ENCODE data around the gene PSD.
A peak's percentile ranks its signal among the peaks of the same experiment; 100 is the strongest.

PSD gene

DNA sequence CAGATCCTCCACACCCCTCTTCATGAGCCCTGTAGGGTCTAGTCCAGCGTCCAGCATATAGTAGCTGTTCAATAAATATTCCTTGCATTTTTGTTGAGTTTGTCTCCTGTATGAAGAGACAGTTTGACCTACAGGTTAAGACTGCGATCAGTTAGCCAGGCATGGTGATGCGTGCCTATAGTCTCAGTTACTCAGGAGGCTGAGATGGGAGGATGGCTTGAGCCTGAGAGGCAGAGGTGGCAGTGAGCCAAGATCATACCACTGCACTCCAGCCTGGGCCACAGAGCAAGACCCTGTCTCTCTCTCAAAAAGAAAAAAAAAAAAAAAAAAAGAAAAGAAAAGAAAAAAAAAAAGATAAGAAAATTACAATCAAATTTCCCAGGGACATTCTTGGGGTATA lies 18.9 kb upstream of the PSD start:
- no peak for DNase-seq

DNA sequence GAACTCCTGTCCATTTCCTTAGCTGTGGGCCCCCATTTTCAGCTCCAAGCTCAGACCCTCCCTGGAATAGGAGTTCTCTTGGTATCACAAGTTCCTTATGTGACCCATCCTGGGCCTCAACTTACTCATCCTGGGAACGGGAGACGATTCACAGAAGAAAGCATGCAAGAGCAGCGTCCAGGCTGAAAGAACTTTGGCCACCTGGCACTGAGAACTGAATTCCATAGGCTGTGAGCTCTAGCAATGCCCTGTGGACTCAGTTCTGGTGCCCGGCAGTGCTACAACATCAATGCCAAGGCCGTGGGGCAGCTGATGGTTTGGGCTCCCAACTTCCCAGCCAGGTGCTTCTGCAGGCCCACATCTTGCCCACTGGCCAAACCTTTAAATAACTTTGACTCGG lies 17.7 kb upstream of the PSD start:
- no peak for DNase-seq

DNA sequence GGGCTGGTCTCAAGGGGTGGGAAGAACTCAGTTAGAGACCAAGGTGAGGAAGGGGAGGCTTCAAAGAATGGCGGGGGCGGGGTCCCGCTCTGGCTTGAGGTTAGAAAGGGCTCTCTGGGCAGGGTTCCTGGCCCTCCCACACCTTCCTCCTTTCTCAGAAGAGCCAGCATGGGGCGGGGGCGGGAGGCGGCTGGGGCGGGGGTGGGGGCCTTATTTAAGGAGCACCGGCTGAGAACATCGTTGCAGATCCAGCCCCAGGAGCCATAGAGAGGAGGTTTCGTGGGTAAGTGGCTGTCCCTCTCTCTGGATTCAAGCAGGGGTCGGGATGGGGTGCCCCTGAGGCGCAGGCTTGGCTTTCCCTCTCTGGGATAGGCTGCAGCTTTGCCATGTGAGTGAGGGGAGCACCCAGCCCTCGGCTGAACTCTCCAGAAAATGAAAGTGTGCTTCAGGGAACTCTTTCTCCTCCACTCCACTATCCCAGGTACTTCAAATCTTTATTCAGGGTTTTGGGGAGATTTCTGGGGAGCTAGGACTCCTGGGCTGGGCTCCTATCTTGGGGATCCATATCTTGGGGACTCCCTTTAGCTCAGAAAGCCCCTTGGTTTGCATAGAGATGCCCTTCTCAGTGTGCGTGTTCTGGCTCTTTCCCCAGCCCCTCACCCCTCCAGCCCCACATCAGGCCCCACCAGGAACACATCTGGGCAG lies 17.1 kb upstream of the PSD start:
- peak; percentile 11 for DNase-seq

DNA sequence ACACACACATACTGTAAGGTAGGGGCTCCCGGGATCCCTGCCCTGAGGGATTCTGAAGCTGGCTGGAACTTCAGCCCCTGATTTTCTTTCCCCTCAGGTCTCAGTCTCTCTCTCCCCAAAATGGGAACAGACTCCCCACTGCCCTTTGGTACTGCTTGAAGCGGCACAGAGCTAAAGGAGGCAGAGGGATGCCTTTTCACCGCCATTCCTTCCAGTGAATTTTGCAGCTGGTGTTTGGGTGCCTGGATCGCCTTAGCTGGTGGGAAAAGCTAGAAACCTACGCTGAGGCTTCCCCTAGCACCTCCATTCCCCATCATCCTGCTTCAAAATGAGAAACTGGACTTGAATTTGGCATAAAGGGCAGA lies 16.5 kb upstream of the PSD start:
- no peak for DNase-seq

DNA sequence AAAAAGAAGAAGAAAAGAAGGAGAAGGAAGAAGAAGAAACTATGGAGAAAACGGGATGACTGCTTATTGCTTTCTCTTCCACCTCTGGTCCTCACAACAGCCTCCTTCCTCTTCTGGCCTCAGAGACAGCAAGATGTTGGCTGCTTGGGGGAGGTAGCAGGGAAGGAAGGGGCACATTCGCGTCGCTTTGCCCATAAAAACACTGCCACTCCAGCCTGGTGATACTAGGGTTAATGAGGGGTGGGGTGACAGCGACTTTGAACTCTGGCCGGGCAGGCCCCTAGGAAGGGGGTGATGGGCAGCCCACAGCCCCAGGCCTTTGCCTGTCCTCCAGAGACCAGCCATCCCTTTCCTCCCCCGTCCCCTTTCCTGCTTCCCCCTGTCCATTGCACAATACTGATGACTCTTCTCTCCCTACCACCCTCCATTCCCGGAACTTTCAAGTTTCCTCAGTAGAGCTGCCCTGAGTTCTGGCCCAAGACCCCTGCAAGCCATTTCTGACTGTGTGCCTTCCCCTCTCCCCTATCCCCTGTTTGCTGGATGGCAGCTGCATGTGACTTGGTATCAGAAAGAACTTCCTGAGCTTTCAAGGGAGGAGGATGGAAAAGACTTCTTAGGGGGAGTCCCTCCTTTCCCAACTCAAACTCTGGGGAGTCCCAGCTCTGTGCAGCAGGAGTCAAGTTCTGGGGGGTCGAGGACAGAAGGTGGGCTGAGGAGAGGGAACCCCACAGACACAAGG lies 16.0 kb upstream of the PSD start:
- no peak for DNase-seq

DNA sequence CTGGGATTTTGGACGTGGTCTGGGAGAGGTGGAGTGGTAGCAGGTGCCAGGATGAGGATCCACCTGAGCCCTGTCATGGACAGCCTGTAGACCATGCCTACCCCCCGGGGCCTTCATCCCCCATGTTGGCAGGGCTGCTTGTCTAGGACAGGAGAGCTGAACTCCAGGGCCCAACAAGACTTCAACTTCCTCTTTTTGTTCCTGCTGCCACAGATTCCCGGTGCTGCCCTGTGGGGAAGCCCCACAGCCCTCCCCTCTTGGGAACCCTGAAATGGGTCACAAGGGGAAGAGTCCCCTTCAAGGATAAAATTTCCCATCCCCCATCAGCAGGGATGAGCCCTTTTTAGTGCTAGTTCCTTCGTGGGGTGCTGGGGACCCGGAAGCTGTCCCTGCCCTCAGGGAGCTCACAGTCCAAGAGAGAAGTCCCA lies 15.0 kb upstream of the PSD start:
- DNase-seq = no peak

DNA sequence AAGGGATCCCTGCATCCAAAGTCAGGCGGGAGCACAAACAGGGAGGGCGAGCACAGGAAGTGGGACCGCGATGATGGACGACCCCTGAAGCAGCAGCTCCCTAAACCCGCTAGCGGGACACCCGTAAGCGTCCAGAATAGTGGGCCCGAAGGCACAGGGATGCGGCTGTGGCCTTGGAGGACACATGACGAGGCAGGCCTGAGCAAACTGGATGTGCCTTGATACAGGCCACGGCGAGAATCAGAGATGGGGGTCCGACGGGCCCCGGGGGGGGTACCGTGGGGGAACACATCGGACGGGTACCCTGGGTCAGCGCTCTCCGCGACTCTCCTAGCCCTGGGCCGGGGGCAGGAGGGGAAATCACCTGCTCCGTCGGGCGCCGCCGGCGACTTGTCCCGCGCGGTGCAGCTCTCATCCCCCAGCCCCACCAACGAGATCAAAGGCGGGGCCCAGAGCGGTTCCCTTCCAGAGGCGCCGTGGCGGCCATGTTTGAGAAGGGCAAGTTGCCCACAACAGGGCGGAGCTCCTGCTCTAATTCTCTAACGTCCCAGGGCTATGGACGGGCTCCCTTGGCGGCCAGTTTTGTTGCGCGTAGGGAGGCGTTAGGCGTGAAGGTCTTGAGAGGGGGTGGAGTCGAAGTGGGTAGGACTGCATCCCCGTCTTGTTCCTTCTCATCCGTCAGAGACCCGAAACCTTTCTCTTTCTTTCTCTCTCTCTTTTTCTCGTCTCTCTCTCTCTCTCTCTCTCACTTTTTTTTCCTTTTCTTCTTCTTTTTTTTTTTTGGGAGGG lies 13.8 kb upstream of the PSD start, which contains the start of gene CUEDC2:
CUEDC2 (minus strand) TSS at position 413 of the 789 bp plus-strand sequence. CDS start 7,386 bp downstream, outside the sequence.
- DNase-seq = peak; percentile 85

DNA sequence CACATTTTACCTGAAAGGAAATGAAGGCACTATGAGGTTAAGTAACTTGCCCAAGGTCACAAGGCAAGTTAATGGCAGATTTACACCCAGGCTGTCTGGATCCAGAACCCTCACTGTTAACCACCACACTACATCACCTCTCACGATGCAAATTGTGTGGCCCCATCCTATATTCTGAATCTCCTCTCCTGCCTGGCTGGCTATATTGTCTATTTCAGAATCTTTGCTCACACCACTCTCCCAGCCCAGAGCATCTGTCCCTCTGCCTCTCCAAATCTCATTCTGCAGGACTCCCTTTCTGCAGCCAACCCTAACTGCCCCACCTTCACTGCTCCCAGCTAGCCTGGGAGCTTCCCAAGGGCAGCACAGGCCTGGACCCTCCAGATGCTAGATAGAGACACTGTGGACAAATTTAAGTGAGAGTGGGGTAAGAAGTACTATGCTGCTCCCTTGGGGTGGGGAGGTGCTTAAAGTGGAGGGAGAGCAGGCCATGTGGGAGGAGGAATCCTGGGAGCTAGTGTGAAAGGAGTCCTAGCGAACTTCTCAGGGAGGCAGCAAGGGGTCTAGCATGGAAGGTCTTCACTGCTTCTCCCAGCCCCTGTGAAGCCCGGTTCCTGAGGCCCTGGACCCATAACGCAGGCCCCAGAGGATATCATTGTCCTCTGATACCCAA lies 13.0 kb upstream of the PSD start:
- no peak for DNase-seq

DNA sequence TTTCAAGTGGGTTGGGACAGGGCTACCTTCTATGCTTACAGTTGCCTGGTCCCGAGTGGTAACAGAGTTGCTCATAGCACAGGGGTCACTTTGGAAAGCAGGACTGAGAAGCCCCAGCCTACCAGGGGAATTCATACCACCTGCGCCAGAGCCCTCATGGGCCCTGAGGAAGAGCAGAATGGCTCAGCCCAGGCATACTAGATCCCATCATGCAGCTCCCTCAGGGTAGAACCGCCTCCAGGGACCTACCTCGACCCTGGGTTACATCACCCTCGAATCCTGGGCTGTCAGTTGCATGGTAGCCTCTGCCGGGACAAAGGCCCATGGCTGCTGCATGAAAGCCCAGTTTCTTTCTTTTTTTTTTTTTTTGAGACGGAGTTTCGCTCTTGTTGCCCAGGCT lies 10.9 kb upstream of the PSD start:
- no peak for DNase-seq

DNA sequence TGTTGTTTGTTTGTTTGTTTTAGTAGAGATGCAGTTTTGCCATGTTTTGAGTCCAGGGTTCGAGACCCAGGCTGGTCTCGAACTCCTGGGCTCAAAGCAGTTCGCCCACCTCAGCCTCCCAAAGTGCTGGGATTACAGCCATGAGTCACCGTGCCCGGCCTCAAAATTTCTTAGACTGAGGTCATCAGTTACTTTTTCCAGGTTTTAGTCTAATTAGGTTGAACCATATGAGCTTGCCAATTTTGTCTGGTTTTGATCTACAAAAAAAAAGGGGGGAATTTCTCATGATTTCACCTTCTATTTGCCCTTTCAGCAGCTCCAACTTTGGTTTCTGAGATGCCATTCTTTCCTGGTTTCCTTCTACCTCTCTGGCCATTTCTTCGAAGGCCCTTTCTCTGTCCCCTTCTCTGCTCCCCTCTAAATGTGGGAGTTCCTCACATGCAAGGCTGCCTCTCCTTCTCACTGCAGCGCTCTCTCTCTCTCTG lies 8.3 kb upstream of the PSD start:
- DNase-seq = no peak

DNA sequence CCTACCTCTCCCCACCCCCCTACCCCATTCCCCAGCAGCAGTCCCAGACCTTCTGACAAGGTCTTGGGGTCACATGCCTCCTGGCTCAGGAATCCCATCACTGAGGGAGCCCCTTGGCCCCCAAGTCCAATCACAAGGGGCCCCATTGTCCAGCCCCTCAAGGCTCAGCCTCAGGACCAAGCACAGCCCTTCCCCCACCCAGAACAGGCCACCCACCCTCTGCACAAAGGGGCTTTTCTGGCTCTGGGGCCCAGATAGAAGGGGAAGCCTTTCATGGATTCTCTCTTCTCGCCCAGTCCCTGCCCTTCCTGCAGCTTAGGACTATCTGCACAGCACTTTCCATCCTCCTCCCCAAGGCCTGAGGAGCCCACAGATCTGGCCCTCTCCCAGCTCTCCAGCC lies 6.9 kb upstream of the PSD start:
- no peak for DNase-seq

DNA sequence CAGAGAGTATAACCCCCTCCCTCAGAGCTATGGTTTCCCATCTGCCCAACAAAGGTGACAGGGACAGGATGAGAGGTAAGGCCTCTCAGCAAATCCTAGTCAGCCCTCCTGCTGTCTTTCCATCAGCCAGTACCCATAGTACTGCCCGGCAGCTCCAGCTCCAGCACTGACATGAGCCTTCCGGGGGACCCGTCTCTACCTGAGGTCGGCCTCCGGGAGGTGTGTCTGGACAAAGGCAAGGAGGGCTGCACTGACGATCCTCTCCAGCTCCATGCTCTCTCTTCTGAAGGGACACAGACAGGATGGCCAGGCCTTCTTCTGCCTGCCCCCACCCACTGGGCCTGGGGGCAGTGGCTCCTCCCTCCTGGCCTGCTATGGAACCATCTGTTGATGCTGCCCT lies 6.3 kb upstream of the PSD start:
- no peak for DNase-seq

DNA sequence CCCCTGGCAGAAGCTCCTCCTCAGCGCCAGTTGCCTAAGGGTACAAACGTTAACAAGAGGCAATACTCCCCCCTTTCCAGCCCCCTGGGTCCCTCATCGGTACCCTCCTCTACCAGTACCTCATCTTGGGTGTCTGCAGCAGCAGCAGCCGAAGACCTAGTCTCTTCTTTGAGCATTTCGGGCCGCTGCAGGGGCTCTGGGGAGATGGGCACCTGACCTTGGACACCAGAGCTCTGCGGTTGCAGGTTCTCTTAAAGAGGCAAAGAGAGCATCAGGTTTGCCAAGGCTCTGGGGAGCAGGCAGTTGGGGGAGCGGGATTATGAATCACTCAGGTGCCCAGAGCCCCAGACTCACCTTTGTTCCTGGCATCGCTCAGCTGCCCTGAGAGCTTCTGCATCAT lies 5.6 kb upstream of the PSD start:
- no peak for DNase-seq

DNA sequence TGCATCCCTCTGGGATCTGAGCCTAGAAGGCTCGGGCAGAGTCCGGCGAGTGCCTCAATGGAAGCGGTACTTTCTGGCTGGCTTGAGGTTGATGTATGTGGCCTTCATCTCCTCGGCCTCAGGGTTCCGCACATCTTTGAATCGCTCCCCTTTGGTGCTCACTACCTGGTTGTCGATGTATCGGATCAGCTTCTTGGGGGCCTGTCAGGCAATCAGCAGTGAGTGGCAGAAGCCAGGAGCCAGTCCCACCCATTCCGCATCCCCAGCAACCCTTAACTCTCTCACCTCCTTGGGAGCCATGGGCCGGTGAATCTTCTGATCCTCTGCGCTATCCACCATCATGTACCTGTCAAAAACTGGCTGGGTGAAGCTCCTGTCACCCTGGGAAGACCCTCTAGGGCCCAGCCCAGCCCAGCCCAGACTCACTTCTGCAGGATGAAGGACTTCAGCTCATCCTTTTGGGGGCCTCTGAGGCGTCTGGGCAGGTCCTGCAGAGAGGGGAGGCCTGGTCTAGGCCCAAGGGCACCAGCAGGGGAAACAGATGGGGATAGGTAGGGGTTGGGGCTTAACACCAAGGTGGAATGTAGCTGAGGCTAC lies 4.9 kb upstream of the PSD start:
- DNase-seq = no peak

DNA sequence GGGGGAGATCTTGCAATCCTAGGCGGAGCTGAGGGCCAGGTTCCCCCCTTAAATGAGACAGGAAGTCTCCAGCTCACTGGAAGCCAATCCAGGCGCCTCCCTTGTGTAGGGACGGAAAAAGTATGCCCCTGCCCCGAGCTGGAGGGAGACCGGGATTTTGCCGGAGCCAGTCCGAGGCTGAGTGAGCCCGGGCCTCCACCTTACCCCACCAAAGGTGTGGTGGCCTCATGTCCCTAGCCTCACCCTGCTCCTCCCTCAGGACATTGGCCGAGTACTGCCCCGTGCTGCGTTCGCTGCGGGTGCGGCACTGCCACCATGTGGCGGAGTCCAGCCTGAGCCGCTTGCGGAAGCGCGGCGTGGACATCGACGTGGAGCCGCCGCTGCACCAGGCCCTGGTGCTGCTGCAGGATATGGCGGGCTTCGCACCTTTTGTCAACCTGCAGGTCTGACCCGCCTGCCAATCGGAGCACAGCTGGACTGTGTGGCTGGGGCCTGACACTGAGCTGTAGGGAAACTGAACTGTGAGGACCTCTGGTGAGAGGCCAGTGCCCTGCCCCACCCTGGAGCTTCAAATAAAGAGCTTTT lies 4.1 kb upstream of the PSD start:
- DNase-seq = no peak

DNA sequence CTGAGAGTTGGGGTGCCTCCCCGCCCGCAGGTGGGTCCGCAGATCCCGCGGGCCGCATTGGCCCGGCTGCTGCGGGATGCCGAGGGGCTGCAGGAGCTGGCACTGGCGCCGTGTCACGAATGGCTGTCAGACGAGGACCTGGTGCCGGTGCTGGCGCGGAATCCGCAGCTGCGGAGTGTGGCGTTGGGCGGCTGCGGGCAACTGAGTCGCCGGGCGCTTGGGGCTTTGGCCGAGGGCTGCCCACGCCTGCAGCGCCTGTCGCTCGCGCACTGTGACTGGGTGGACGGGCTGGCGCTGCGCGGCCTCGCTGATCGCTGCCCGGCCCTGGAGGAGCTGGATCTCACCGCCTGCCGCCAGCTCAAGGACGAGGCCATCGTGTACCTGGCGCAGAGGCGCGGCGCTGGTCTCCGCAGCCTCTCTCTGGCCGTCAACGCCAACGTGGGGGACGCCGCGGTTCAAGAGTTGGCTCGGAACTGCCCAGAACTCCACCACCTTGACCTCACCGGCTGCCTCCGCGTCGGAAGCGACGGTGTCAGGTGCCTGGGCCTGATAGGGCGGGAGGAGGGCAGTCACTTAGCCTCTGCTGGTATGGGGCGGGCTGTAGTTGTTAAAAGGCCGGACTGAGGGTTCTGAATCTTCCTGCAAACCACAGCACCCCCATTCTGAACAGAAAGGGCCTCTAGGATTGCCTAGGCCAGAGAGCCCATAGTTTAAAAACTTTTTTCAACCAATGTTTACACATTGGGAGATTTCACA lies 3.4 kb upstream of the PSD start:
- no peak for DNase-seq

DNA sequence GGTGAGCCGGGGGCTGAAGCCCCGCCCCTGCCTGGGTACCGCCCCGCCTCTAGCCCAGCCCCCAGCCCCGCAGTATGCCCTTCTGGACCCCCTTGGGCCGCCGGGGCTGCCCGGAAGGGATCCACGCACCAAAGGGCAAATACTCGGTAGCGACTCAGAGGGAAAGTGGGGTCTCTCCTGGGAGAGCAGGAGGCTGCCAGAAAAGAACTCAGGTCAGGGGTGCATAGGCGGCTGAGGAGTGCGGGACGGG lies 2.8 kb upstream of the PSD start:
- DNase-seq = no peak

DNA sequence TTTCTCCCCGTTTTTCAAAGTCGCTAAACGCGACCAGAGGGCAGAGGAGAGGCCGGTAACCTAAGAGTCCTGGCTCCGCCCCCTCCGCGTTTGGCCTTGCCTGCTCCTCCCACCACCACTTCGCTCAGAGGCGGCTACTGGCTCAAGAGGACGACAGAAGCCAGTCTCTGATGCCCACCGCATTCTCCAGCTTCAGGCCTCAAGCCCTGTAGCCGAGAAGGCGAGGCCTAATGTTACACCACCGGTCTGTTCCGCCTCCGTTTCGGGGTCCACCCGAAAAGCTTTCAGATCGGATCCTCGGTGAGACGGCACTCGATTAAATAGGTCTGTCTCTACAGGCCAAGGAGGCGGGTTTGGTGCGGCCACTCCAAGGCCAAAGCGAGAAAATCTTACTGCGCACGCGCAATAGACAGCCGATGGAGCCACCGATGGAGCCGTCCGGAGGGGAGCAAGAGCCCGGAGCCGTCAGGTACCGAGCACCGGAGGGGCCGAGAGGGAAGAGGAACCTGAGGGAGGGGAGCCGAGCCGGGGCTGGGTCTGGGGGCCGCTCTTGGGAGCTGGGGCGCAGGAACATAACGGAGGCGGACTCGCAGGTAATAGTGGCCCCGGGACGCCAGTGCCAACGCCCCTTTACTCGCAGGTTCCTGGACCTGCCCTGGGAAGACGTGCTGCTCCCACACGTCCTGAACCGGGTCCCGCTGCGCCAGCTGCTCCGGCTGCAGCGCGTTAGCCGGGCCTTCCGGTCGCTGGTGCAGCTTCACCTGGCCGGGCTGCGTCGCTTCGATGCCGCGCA lies 2.3 kb upstream of the PSD start, which contains the start of gene FBXL15:
FBXL15 (plus strand) TSS at position 123 of the 793 bp plus-strand sequence; CDS start at position 417, 294 bp downstream.
- peak; percentile 84 for DNase-seq

DNA sequence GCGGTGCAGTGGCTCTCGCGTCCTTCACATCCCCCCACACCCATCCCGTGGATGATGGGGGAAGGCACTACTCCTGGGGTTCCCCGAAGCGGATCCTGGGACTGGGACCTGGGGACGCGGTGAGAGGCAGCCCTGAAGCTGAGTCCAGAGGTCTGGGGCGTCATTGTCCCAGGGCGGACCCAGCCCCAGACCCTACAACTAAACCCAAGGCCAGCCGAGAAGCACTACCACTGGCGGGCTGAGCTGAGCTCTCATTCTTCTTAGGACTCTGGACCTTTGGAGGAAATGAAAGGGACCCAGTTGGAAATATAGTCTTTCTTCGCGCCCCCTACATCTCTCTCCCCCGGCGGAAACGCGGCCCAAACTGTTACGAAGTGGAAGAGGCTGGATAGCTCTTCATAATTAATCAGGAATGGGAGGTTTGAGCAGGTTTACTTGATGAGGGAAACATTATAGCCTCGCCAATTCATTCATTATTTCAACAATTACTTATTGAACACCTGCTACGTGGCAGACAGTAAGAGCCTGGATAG lies 1.7 kb upstream of the PSD start:
- no peak for DNase-seq

Measured in DMS79 (cell line).